Activated naive CD4-positive, alpha-beta T cell treated with anti-CD3 and anti-CD28 coated beads for 36 hours (primary cell): ENCODE results near the gene ZNF699. TPM values are rescaled to one million over a fixed set of nuclear protein-coding genes. Genes with fewer than 3 reads are reported as not detected.
A peak's percentile ranks its signal among the peaks of the same experiment; 100 is the strongest.
"Not testable (repeated sequence)": the region's sequence is repeated elsewhere in the genome, so short reads cannot be mapped to it uniquely, and the experiment has no call there.

ENCODE experiments used
- CTCF ChIA-PET: fragments of 350-600 bp; sonication (Branson Sonifier 250); formaldehyde crosslinking; loops from one replicate; lab custom pipeline; 2021; ENCODE audit warnings: antibody characterized with exemption; lab: Charles Lee
- DNase-seq: peaks from one replicate; pipeline ENCODE4 v3.0.0-alpha.2; 2020
- H3K27ac Mint-ChIP-seq: one replicate; pipeline ENCODE4 v1.8.0; 2021; ENCODE audit warnings: mild to moderate bottlenecking, mixed read lengths
- H3K27me3 Mint-ChIP-seq: one replicate; pipeline ENCODE4 v1.8.0; 2021; ENCODE audit warnings: low read depth, mixed read lengths
- H3K36me3 Mint-ChIP-seq: one replicate; pipeline ENCODE4 v1.8.0; 2021; ENCODE audit warnings: low read depth, mixed read lengths
- H3K4me1 Mint-ChIP-seq: one replicate; pipeline ENCODE4 v1.8.0; 2021; ENCODE audit warnings: low read depth, mixed read lengths
- H3K4me3 Mint-ChIP-seq: one replicate; pipeline ENCODE4 v1.8.0; 2021; ENCODE audit warnings: mild to moderate bottlenecking, moderate library complexity, mixed read lengths
- H3K9me3 Mint-ChIP-seq: one replicate; pipeline ENCODE4 v1.8.0; 2021; ENCODE audit warnings: mixed read lengths
- intact Hi-C: fragments of 100-400 bp; cut with micrococcal nuclease; formaldehyde crosslinking; loops from one replicate; pipeline ENCODE4 v1.15.1; 2023
- total RNA-seq, 2 experiments: library from RNA; stranded (reverse); gene quantifications; one replicate each; pipeline ENCODE4 v1.2.3, GENCODE V29; 2021

Gene ZNF699
- total RNA-seq, 2 experiments from 2014 or later = 4.6 to 6.4 TPM

DNA sequence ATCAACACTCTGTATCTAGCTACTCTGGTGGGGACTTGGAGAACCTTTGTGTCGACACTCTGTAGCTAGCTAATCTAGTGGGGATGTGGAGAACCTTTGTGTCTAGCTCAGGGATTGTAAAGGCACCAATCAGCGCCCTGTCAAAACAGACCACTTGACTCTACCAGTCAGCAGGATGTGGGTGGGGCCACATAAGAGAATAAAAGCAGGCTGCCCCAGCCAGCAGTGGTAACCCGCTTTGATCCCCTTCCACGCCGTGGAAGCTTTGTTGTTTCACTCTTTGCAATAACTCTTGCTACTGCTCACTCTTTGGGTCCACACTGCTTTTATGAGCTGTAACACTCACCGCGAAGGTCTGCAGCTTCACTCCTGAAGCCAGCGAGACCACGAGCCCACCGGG, 12.6 kb upstream of the ZNF699 start:
- DNase-seq, H3K27me3 Mint-ChIP-seq, H3K4me3 Mint-ChIP-seq, H3K27ac Mint-ChIP-seq: not testable (repeated sequence)
- intact Hi-C loops = loop anchor here (2.0 to 5.0 kb wide), 2 partner anchors 260 to 497 kb away; partner anchors contain the start of genes FBXL12 and ZNF121
- H3K9me3 Mint-ChIP-seq = peaks cover 17% of the 10 kb centered on the region
- peaks cover 24% of the 10 kb centered on the region for H3K4me1 Mint-ChIP-seq
- H3K36me3 Mint-ChIP-seq = peaks cover 23% of the 10 kb centered on the region
- CTCF ChIA-PET = interaction anchor here (0.6 kb wide), 1 partner anchor 114 kb away, joined by 3 read pairs; no protein-coding TSS in a partner anchor

DNA sequence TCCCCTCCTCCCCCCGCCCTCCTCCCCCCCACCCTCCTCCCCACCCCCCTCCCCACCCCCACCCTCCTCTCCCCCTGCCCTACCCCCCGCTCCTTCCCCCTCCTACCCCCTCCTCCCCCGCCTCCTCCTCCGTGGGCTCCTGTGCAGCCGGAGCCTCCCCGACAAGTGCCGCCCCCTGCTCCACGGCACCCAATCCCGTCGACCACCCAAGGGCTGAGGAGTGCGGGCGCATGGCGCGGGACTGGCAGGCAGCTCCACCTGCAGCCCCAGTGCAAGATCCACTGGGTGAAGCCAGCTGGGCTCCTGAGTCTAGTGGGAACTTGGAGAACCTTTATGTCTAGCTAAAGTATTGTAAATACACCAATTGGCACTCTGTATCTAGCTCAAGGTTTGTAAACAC, 12.1 kb upstream of the ZNF699 start:
- not testable (repeated sequence) for H3K27me3 Mint-ChIP-seq, H3K4me3 Mint-ChIP-seq, H3K27ac Mint-ChIP-seq, DNase-seq
- H3K36me3 Mint-ChIP-seq = peaks cover 20% of the 10 kb centered on the region
- peaks cover 16% of the 10 kb centered on the region for H3K9me3 Mint-ChIP-seq
- intact Hi-C loops = loop anchor here (2.0 to 5.0 kb wide), 2 partner anchors 261 to 497 kb away; partner anchors contain the start of genes FBXL12 and ZNF121
- CTCF ChIA-PET = interaction anchor here (0.6 kb wide), 1 partner anchor 114 kb away, joined by 3 read pairs; no protein-coding TSS in a partner anchor
- H3K4me1 Mint-ChIP-seq = peaks cover 24% of the 10 kb centered on the region

DNA sequence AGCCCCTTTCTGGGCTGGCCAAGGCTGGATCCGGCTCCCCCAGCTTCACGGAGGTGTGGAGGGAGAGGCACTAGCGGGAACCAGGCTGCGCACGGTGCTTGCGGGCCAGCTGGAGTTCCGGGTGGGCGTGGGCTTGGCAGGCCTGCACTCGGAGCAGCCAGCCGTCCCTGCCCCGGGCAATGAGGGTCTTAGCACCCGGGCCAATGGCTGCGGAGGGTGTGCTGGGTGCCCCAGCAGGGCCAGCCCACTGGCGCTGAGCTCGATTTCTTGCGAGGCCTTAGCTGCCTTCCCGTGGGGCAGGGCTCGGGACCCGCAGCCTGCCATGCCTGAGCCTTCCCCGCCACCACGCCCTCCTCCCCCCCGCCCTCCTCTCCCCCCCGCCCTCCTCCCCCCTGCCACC, 11.7 kb upstream of the ZNF699 start:
- H3K4me1 Mint-ChIP-seq = peaks cover 24% of the 10 kb centered on the region
- H3K27ac Mint-ChIP-seq = no peak overlapping the region
- no peak for DNase-seq
- peaks cover 19% of the 10 kb centered on the region for H3K36me3 Mint-ChIP-seq
- CTCF ChIA-PET = no interaction called here
- intact Hi-C loops = loop anchor here (5.0 kb wide), 1 partner anchor 261 kb away; the partner anchor contains the start of gene ZNF121
- no peaks in the 10 kb centered on the region for H3K27me3 Mint-ChIP-seq
- H3K9me3 Mint-ChIP-seq = peaks cover 15% of the 10 kb centered on the region
- no peak overlapping the region for H3K4me3 Mint-ChIP-seq

DNA sequence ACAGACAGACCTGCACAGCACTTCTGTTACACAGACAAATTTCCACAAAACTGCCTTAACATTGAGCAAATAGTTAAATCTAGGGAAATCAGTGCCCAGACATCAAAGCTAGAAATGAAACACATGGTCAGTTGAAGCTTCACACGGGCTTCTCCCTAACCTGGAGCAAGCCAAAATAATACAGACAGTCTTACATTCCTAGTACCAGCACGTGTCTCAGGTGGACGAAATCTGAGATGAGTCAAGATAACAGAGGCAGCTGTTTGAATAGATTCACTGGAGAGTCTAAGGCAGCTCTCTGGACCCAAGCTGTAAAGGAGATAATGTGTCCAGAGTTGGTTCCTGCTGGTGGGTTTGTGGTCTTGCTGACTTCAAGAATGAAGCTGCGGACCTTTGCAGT, 4.1 kb upstream of the ZNF699 start:
- Mint-ChIP-seq H3K27ac (no peak overlapping the region), H3K27me3 (peaks cover 2% of the 10 kb centered on the region), H3K4me3 (no peak overlapping the region), H3K4me1 (peaks cover 2% of the 10 kb centered on the region), H3K36me3 (peaks cover 6% of the 10 kb centered on the region), H3K9me3 (peaks cover 30% of the 10 kb centered on the region)
- no peak for DNase-seq
- intact Hi-C loops = no loop called here
- CTCF ChIA-PET = interaction anchor here (0.6 to 1.1 kb wide), 2 partner anchors 23 to 123 kb away, joined by 3 read pairs; no protein-coding TSS in a partner anchor

DNA sequence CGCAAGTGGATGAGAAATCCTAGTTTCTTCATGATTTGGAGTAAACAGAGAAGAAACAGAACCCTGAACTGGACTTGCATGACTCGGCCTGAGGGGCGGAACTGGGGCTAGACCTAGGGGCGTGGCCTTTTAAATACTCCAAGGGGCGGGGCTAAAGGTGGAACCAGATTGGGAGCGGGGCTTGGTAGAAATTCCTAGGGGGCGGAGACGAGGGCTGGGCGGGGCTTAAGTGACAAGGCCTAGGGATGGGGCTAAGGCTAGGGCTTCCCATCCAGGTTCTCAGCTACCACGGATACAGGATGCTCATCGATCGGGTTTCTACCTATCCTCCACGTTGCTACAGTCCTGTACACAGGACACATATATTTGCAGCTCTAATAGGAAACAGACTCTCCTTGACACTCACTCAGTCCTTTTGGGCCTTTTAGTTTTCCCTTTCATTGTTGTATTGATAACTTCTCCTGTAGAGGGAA, 372 bp upstream of the ZNF699 start:
- Mint-ChIP-seq H3K27ac (peak overlapping the region; percentile 97), H3K4me1 (peaks cover 12% of the 10 kb centered on the region), H3K27me3 (peaks cover 2% of the 10 kb centered on the region), H3K4me3 (peak overlapping the region; percentile 86), H3K36me3 (peaks cover 16% of the 10 kb centered on the region), H3K9me3 (peaks cover 20% of the 10 kb centered on the region)
- DNase-seq = peak; percentile 91
- intact Hi-C loops = loop anchor here (1.0 to 5.0 kb wide), 6 partner anchors 14 to 483 kb away; partner anchors contain the start of genes MBD3L1, ZNF266, ZNF558 and ZNF559
- CTCF ChIA-PET = interaction anchor here (0.6 to 1.3 kb wide), 2 partner anchors 275 to 316 kb away, joined by 3 to 4 read pairs; no protein-coding TSS in a partner anchor

DNA sequence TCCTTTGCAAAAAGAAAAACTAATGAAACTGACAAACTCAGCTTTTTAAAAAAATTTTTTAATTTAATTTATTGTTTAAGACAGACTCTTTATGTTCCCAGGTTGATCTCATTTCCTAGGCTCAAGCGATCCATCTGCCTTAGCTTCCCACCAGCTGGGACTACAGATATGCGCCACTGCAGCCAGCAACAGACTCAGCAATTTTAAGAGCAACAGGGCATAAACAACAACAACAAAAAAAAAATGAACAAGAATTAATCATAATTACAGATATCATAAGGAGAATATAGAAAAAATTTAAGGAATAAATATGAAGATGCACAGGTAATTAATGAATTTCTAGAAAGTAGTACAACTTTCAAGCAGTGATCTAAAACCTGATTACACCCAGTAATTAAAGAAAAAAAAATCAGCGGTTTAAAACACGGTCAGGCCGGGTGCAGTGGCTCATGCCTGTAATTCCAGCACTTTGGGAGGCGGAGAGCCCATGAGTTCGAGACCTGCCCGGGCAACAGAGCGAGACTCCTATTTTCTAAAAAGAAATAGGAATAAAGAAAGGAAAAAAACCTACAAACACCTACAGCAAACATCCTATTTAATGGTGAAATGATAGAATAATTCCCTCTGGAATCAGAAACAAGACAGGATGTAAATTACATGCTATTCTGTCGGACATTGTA, 1.4 kb downstream of the ZNF699 start:
- no peak for DNase-seq
- peaks cover 20% of the 10 kb centered on the region for H3K9me3 Mint-ChIP-seq
- H3K4me1 Mint-ChIP-seq = peaks cover 12% of the 10 kb centered on the region
- peaks cover 2% of the 10 kb centered on the region for H3K27me3 Mint-ChIP-seq
- peaks cover 31% of the 10 kb centered on the region for H3K36me3 Mint-ChIP-seq
- CTCF ChIA-PET = no interaction called here
- H3K27ac Mint-ChIP-seq = peak overlapping the region; percentile 73
- peak overlapping the region; percentile 86 for H3K4me3 Mint-ChIP-seq
- intact Hi-C loops = loop anchor here (2.0 to 5.0 kb wide), 3 partner anchors 129 to 485 kb away; partner anchors contain the start of genes MBD3L1, ZNF266 and ZNF558

DNA sequence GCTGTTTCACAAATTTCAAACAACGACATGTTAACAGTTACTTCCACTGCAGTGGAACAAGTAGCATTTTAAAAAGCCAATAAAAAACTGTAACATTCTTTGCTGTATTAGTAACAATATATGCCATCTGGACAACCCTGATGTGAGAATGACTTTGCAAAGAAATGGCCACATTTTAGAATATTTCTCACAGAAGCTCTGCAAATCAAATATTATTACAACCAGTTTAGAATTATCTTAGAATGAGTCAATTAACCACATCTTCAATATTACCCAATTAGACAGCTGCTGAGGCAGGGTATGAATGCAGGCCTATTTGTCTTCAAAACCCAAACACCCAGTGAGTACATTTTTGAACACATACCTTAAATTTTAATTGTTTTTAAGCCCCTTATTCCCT, 3.2 kb downstream of the ZNF699 start:
- Mint-ChIP-seq H3K27me3 (peaks cover 2% of the 10 kb centered on the region), H3K4me3 (no peak overlapping the region), H3K27ac (no peak overlapping the region), H3K4me1 (peaks cover 12% of the 10 kb centered on the region), H3K36me3 (peaks cover 48% of the 10 kb centered on the region), H3K9me3 (peaks cover 27% of the 10 kb centered on the region)
- CTCF ChIA-PET = interaction anchor here (0.9 kb wide), 1 partner anchor 99 kb away, joined by 3 read pairs; no protein-coding TSS in a partner anchor
- no peak for DNase-seq
- intact Hi-C loops = loop anchor here (5.0 kb wide), 2 partner anchors 131 to 474 kb away; partner anchors contain the start of genes MBD3L1, ZNF266 and ZNF558

DNA sequence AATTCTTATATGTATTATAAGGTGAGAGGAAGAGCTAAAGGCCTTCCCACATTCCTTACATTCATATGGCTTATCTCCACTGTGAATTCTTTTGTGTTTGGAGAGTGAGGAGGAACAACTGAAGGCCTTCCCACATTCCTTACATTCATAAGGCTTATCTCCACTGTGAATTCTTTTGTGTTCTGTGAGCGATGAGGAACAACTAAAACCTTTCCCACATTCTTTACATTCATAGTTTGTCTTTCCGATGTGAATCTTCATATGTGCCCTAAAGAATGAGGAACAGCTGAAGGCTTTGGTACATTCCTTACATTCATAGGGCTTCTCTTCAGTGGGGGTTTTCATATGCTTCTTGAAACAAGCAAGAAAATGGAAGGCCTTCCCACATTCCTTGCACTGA, 13.3 kb downstream of the ZNF699 start:
- CTCF ChIA-PET = no interaction called here
- no peak for DNase-seq
- H3K27me3 Mint-ChIP-seq = no peaks in the 10 kb centered on the region
- H3K9me3 Mint-ChIP-seq = peaks cover 67% of the 10 kb centered on the region
- intact Hi-C loops = no loop called here
- H3K4me3 Mint-ChIP-seq = no peak overlapping the region
- H3K4me1 Mint-ChIP-seq = no peaks in the 10 kb centered on the region
- no peak overlapping the region for H3K27ac Mint-ChIP-seq
- peaks cover 85% of the 10 kb centered on the region for H3K36me3 Mint-ChIP-seq

DNA sequence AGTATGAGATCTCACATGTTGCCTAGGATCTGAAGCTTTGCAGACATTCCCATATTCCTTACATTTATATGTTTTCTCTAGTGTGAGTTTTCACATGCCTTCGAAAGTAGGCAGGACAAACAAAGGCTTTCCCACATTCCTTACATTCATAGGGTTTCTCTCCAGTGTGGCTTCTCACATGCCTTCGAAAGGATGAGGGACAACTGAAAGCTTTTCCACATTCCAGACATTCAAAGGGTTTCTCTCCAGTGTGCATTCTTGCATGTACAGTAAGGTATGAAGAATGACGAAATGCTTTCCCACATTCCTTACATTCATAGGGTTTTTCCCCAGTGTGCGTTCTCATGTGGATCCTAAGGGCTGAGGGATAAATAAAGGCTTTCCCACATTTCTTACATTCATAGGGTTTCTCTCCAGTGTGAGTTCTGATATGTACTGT, 14.2 kb downstream of the ZNF699 start:
- DNase-seq = no peak
- intact Hi-C loops = no loop called here
- Mint-ChIP-seq H3K27me3 (no peaks in the 10 kb centered on the region), H3K4me3 (no peak overlapping the region), H3K27ac (no peak overlapping the region), H3K36me3 (peaks cover 82% of the 10 kb centered on the region), H3K4me1 (no peaks in the 10 kb centered on the region), H3K9me3 (peaks cover 62% of the 10 kb centered on the region)
- CTCF ChIA-PET = no interaction called here

DNA sequence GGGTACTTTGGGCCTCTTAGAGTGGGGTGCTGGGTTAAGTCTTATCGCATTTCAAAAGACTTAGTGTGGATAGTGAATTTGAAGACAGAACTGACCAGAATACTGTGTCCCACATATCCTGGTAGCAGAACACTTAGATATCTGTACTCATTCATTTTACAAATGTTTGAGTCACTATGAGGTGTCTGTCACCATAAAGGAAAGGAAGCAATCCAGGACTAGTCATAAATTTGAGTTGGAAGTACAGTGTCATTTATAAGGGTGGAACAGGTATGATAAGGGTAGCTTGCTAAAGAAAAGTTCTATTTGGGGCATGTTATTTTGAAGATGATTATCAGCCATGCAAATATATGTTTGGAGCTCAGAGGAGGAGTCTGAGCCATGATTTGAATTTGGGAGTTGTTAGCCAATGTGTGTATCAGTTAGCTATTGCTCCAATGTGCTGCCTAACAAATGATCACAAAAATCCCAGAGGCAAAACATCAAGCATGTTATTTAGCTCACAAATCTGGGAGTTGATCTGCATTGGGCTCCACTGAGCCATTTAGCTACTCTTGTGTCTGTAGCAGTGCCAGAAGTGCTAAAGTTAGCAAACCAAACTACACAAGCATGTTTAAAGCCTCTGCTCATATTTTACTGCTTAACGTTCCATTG, 20.3 kb downstream of the ZNF699 start:
- intact Hi-C loops = no loop called here
- DNase-seq = no peak
- CTCF ChIA-PET = no interaction called here
- Mint-ChIP-seq H3K27me3 (no peaks in the 10 kb centered on the region), H3K36me3 (peaks cover 48% of the 10 kb centered on the region), H3K4me1 (no peaks in the 10 kb centered on the region), H3K27ac (no peak overlapping the region), H3K9me3 (peaks cover 47% of the 10 kb centered on the region), H3K4me3 (no peak overlapping the region)

DNA sequence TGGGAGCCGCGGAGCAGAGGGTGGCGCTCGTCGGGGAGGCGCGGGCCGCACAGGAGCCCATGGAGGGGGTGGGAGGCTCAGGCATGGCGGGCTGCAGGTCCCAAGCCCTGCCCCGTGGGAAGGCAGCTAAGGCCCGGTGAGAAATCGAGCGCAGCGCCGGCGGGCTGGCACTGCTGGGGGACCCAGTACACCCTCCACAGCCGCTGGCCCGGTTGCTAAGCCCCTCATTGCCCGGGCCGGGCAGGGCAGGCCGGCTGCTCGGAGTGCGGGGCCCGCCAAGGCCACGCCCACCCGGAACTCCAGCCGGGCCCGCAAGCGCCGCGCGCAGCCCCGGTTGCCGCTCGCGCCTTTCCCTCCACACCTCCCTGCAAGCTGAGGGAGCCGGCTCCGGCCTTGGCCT, 26.2 kb downstream of the ZNF699 start:
- DNase-seq, intact Hi-C loops, H3K4me1 Mint-ChIP-seq, H3K4me3 Mint-ChIP-seq, H3K27ac Mint-ChIP-seq, CTCF ChIA-PET: not testable (repeated sequence)
- peaks cover 16% of the 10 kb centered on the region for H3K27me3 Mint-ChIP-seq
- H3K36me3 Mint-ChIP-seq = peaks cover 16% of the 10 kb centered on the region
- peaks cover 45% of the 10 kb centered on the region for H3K9me3 Mint-ChIP-seq

DNA sequence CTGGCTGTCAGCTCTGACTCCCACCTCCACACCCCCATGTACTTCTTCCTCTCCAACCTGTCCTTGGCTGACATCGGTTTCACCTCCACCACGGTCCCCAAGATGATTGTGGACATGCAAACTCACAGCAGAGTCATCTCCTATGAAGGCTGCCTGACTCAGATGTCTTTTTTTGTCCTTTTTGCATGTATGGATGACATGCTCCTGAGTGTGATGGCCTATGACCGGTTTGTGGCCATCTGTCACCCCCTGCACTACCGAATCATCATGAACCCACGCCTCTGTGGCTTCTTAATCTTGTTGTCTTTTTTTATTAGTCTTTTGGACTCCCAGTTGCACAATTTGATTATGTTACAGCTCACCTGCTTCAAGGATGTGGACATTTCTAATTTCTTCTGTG, 58.4 kb downstream of the ZNF699 start:
- Mint-ChIP-seq H3K9me3 (peaks cover 15% of the 10 kb centered on the region), H3K4me1 (no peaks in the 10 kb centered on the region), H3K27ac (no peak overlapping the region), H3K27me3 (no peaks in the 10 kb centered on the region), H3K4me3 (no peak overlapping the region), H3K36me3 (no peaks in the 10 kb centered on the region)
- DNase-seq = no peak
- intact Hi-C loops = no loop called here
- CTCF ChIA-PET = no interaction called here
